Mesodermal cell (in vitro differentiated cells): ENCODE data around the gene PPFIA4.

Experiments used
- H3K27ac ChIP-seq: 2 replicates; pipeline ENCODE4 v1.7.0; 2013; ENCODE audit warnings: mild to moderate bottlenecking, low read depth, low read length, moderate library complexity; ENCODE audit not compliant: severe bottlenecking
- H3K36me3 ChIP-seq: 2 replicates; pipeline ENCODE4 v1.7.1; 2013; ENCODE audit warnings: mild to moderate bottlenecking, low read length, moderate library complexity; ENCODE audit not compliant: control insufficient read depth, insufficient read depth
- H3K4me1 ChIP-seq: one replicate; pipeline ENCODE4 v1.7.1; 2013; ENCODE audit warnings: mild to moderate bottlenecking, low read length; ENCODE audit not compliant: insufficient read depth, control insufficient read depth, poor library complexity, severe bottlenecking
- H3K4me3 ChIP-seq: 2 replicates; pipeline ENCODE4 v1.7.0; 2013; ENCODE audit warnings: low read length, control low read depth, mild to moderate bottlenecking; ENCODE audit not compliant: insufficient read depth, poor library complexity, severe bottlenecking; ENCODE audit errors: extremely low read depth
- H3K9me3 ChIP-seq: 2 replicates; pipeline ENCODE4 v1.7.1; 2013; ENCODE audit warnings: mild to moderate bottlenecking, low read length, moderate library complexity; ENCODE audit not compliant: control insufficient read depth
- WGBS, 2 experiments: methylation state at CpG; one replicate each; pipeline ENCODE4 v1.1.5; 2013; ENCODE audit warnings: missing lambda C conversion rate in 2 of 2; ENCODE audit not compliant: insufficient coverage in 2 of 2; 5-methylcytosine and 5-hydroxymethylcytosine counted together

Gene PPFIA4

DNA sequence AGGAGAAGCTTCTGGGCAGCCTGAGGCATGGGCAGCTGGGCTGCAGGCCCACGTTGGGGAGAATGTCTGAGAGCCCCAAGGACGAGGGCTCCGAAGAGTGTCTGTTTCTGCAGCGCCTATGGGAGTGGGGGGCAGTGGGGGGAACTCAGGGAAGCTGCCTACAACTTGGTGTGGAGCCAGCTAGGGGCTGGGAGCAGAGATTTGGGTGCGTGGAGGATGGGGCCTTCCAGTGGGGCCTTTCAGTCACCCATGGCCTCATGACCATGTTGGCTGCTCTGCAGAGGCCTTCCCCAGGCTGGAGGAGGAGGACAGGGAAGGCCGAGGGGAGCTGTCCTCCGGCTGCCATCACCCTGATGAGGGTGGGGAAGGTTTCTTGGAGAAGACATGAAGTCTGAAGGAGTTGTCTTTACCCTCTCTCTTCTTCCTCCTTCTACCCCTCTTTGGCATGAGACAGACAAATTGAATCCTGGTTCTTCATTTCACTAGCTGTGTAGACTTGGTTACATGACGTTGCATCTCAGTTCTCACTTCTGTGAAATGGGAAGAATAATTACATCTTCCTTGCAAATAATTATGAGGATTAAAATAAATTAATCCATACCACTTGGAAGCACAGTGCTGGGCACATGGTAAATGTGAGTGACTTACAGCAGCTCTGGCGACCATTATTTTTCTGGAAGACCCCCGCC, 8.3 kb downstream of the PPFIA4 start:
- H3K36me3 ChIP-seq = no peaks in the 10 kb centered on the region
- H3K9me3 ChIP-seq = no peaks in the 10 kb centered on the region
- no peak overlapping the region for H3K4me3 ChIP-seq
- 85 to 97% methylated on average over 5 to 7 of the region's 10 CpGs for WGBS, 2 experiments
- H3K4me1 ChIP-seq = peaks cover 12% of the 10 kb centered on the region
- no peak overlapping the region for H3K27ac ChIP-seq

DNA sequence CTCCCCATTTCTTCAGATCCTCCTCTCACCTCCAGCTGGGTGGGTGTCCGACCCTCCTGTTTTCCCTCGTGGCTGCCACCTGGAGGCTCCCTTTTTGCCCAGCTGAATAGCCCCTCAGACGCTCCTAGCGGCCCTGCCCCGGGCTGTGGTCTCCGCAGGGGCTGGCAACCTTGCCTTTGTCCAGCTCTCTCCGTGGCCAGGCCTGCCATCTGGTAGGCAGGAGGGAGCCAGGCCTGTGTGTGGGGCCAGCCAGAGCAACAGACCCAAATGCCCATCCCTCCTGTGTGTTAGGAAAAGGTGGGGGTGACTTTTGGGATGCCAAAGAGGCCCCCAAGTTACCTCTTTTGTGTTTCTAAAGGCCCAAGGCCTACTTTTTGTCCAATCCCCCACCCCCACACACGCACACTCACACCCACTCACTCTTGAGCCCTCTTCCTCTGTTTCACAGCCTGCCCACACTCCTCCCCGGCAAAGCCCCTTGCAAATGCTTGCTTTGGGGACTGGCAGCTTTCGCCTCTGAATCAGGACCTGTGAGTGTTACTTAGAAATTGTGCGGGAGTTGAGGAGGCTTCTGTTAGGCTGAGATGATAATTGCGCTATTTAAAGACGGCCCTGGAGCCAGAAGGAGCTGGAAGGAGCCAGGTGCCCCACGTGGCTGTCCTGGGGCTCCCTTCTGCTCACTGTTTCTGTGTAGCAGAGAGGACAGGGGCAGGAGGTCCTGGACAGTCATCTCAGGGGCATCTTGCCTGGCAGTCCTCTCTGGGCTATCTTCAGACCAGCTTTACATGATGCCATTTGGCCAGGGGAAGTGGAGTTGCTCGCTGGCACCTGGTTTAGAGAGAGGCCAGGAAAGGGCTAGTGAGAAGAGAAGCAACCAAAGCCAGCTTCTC, 9.1 kb downstream of the PPFIA4 start:
- Histone ChIP-seq H3K27ac (no peak overlapping the region), H3K4me3 (no peak overlapping the region), H3K4me1 (peaks cover 18% of the 10 kb centered on the region), H3K36me3 (no peaks in the 10 kb centered on the region), H3K9me3 (no peaks in the 10 kb centered on the region)
- WGBS, 2 experiments = 79 to 82% methylated on average over 13 to 14 of the region's 15 CpGs

DNA sequence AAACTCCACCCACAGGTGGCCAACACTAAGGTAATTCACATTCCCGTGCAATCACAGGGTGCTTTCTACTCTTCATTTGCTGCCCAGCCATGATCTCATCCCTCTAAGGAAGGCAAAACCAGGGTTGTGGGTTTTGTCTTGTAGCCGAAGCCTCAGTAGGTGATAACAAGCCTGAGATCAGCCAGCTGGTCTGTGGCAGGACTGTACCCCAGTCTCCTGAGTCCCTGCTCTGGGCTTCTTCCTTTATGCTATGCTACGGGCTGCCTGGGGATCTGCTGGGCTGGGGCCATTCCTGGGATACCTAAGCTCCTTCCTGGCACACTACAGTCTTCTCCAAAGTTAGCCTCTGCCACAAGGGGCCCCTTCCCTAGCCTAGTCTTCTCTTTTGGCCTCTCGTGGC, 9.8 kb downstream of the PPFIA4 start:
- H3K4me1 ChIP-seq = peaks cover 22% of the 10 kb centered on the region
- H3K36me3 ChIP-seq = no peaks in the 10 kb centered on the region
- no peak overlapping the region for H3K4me3 ChIP-seq
- WGBS, 2 experiments = 69 to 80% methylated on average over 2 of the region's 4 CpGs
- H3K9me3 ChIP-seq = no peaks in the 10 kb centered on the region
- no peak overlapping the region for H3K27ac ChIP-seq

DNA sequence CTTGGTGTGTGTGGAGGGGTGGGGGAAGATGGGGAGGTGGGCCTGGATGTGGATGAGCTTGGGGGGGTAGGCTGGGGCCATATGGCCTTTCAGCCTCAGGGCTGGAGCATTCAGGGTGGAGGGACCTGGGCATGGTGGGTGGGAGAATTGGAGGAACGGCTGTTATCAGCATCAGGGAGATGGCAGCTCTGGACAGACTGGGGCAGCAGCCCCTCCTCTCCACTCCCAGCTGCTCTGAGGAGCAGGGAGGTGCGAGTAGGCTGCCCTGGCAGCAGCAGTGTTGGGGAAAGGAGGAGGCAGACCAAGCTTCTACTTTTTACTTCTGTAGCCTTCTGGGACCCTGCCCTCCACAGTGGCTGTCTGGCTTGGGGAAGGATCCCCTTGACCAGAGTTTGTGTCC, 10.2 kb downstream of the PPFIA4 start:
- Histone ChIP-seq H3K4me3 (no peak overlapping the region), H3K36me3 (no peaks in the 10 kb centered on the region), H3K9me3 (no peaks in the 10 kb centered on the region), H3K27ac (no peak overlapping the region), H3K4me1 (peaks cover 22% of the 10 kb centered on the region)
- 67% methylated on average over 1 of the region's 2 CpGs; no CpG with 5 or more reads in 1 of the 2 experiments for WGBS, 2 experiments

DNA sequence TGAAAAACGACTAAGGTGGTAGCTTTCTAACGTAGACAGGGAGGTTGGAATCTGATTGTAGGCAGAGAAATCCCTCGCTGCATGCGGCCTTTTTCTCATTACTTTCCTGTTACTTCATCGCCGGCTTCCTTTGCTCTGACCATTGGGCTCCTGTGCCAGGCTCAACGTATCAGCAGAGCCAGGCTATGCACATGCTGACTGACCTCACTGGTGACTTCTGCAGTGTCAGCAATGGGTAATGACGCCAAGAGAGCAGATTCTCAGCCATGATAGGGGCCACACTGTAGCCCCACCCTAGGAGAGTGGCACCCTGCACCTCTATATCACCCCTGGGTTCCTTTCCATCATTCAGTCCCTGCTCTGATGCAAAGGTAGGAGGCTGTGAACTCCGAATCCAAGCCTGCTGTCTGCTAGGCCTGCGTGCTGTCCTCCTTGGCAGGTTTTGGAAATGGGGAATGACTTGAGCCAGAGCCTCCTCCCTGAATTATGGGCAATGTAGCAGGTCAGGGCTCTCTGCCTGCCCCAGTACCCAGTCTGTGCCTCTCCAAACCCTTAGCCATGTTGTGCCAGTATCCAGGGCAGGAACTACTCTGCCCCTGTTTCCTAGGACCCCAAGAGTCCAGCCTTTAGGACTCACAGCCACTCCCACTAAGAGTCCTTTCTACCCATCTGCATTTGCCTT, 11.4 kb downstream of the PPFIA4 start:
- Histone ChIP-seq H3K9me3 (no peaks in the 10 kb centered on the region), H3K36me3 (no peaks in the 10 kb centered on the region), H3K4me1 (peaks cover 22% of the 10 kb centered on the region), H3K4me3 (no peak overlapping the region), H3K27ac (no peak overlapping the region)
- WGBS, 2 experiments = 87 to 94% methylated on average over 9 to 10 of the region's 10 CpGs

DNA sequence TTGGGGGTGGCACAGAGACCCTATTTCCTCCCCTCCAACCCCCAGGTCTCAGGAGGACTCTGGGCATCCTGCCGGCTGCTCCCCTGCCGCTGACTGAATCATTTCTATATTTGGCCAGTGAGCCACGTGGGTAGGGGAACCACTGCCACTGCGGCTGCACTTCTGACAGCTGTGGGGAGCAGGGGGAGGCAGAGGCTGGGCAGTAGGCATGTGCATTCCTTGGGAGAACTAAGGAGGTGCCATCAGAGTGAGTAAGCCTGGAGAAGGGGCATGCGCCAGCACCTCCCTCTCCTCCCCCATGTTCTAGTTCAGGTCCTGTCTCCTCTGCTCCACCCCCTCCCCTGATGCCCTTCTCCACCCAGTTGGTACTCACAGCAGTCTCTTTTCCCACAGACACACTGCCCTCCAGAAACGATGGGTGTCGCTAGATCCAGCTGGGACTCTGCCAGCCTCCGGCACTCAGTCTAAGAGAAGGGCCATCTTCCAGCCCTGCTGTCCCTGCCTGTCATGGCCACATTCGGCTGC, 12.0 kb downstream of the PPFIA4 start:
- Histone ChIP-seq H3K4me1 (peaks cover 22% of the 10 kb centered on the region), H3K36me3 (no peaks in the 10 kb centered on the region), H3K4me3 (no peak overlapping the region), H3K27ac (no peak overlapping the region), H3K9me3 (no peaks in the 10 kb centered on the region)
- 87 to 93% methylated on average over 4 to 6 of the region's 9 CpGs for WGBS, 2 experiments

DNA sequence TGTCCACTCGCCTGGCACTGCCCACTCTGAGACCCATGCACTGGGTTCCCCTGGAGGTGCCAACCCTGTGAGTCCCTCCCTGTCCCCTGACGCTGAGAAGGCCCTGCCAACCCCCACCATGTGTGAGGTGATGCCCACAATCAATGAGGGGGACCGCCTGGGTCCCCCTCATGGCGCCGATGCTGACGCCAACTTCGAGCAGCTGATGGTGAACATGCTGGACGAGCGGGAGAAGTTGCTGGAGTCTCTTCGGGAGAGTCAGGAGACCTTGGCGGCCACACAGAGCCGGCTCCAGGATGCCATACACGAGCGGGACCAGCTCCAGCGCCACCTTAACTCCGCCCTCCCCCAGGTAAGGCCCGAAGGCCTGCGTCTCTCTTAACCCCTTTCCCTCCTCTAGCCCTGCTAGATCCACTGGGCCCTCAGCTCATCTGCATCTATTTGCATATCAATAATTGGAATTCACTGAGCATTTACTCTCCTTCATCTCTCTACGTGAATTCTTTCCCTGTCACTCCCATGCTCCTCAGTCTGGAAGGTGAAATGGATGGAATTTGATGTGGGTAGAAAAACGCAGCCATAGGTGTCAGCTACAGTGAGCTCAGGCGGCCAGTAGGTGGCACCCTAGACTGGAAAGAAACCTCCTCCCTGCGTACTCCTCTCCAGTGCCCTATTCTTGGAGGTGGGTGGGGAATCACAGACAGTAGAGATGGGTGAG, 12.8 kb downstream of the PPFIA4 start:
- no peak overlapping the region for H3K4me3 ChIP-seq
- peak overlapping the region; percentile 54 for H3K27ac ChIP-seq
- no peaks in the 10 kb centered on the region for H3K36me3 ChIP-seq
- peaks cover 22% of the 10 kb centered on the region for H3K4me1 ChIP-seq
- 74 to 82% methylated on average over 14 to 16 of the region's 22 CpGs for WGBS, 2 experiments
- no peaks in the 10 kb centered on the region for H3K9me3 ChIP-seq

DNA sequence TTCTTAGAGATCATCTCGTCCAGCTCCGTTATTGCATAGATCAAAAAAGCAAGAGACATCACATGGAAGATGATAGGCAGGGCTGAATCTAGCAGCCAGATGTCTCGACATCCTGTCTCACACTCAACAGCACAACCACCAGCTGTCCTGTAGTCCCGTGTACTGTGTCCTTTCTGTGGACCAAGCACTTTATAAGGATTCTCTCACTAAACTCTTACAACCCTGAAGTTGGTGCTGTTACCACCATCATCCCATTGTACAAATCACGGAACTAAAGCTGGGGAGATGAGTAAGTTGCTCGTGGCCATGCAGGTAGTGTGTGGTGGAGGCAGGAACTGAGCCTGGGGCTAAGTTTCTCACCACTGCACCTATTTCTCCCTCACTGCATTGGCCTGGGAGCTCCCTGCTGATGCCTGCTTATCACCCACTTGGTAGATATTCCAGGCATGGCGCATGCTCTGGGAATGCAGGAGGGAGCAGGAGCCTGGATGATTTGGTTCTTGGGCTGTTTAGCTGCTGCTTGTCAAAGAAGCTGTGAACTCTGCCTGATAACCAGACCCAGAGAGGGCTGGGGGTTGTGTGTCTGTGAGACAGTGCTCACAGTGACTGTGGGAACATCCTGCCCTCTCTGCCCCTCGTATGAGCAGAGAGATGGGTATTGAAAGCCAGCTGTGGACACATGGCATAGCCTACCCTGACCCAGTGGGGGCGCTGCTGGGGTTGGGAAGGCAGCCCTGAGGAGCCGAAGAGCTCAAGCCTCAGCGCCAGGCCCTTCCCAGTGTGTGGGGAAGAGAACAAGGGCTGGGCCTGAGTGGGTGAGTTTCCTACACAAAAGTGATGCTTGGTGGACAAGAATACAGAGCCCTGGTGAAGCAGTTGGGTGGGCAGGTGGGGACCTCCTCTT, 13.6 kb downstream of the PPFIA4 start:
- WGBS, 2 experiments = 35 to 62% methylated on average over 7 to 8 of the region's 11 CpGs

DNA sequence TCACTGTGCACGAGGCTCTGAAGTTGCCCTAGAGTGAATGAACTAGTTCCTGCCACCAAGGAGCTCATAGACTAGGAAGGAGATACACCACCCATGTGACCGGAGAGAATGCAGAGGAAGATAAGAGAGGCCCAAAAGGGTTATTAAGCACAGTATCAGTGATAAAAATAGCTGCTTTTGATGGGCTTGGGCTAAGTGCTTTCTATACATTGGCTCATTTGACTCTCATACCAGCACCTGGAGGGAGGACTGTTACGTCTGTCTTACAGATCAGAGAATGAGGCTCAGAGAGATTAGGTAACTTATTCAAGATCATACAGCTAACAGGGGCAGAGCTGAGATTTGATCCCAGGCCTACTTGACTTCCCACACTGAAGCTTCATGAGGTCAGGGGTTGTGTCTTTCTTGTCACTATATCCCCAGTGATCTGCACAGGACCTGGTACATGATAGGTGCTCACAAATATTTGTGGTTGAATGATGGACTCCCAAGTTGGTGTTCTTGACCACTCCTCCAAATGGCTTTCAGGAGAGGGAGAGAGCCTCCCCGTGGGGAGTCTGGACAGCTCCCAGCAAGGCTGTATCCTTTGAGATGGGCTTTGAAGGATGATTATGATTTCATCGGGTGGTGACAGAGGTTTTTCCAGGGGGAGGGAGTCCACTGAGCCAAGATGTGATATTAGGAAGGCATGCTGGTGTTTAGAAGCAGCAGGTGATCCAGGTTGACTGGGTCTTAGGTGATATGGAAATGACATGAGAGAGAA, 14.4 kb downstream of the PPFIA4 start:
- H3K9me3 ChIP-seq = no peaks in the 10 kb centered on the region
- no peaks in the 10 kb centered on the region for H3K36me3 ChIP-seq
- peak overlapping the region; percentile 54 for H3K27ac ChIP-seq
- H3K4me1 ChIP-seq = peaks cover 14% of the 10 kb centered on the region
- WGBS, 2 experiments = 73 to 86% methylated on average over 4 of the region's 5 CpGs
- no peak overlapping the region for H3K4me3 ChIP-seq

More for the DNA sequence above, 13.6 kb downstream of the PPFIA4 start:
- peaks cover 22% of the 10 kb centered on the region for H3K4me1 ChIP-seq
- H3K27ac ChIP-seq = peak overlapping the region; percentile 54
- no peaks in the 10 kb centered on the region for H3K9me3 ChIP-seq
- no peaks in the 10 kb centered on the region for H3K36me3 ChIP-seq
- no peak overlapping the region for H3K4me3 ChIP-seq
